ENCODE results near the gene KCNMA1. TPM values are rescaled to one million over a fixed set of nuclear protein-coding genes. Genes with fewer than 3 reads are reported as not detected.

KCNMA1 gene
- total and polyA plus RNA-seq, 10 of the 15 experiments (the other 5 are each of a cell fraction or from before 2014, with no cell fraction given): 8.5 to 77.0 (median 21.3) TPM

DNA sequence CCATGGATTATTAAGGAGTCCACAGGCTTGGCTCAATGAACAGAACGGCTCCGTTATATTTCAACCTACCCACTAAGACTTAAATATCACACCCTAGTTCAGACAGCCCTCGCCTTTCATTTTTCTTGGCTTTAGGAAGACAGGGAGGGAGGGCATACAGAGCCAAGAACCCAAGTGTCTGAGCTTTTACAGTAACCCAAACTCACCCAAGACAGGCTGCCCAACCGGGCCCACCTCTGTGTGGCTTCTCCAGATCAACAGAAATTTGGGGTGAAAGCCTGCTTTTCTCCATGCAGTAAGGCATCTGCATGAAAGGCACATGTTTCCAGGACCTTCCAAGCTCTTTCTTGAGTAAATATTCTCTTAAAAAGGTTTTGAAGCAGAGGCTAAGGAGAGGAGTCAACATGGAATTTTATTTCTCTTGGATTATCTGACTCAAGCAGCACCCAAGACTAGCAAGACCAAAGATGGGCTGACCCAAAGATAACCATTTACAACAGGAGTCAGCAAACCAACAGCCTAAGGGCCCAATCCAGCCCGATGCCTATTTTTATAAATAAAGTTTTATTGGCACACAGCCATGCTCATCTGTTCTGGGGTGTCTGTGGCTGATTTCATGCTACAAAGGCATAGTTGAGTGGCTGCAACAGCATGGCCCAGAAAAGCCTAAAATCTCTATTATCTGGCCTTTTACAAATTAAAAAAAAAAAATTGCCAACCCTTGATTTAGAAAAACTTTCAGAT is 90.1 kb downstream of the KCNMA1 start:
- no TSS peak for BruUV-seq (replicated peaks)
- ChIA-PET CTCF (interaction anchor here (0.8 to 1.3 kb wide), 2 partner anchors 8 to 44 kb away, joined by 3 read pairs; no protein-coding TSS in a partner anchor), POLR2A (no interaction called here), RAD21 (ENCODE audit: unreplicated experiment) (interaction anchor here (1.2 kb wide), 1 partner anchor 86 kb away, joined by 3 read pairs; no protein-coding TSS in a partner anchor), SMC1A (ENCODE audit: uncharacterized antibody, unreplicated experiment) (interaction anchor here (1.3 kb wide), 2 partner anchors 14 to 44 kb away, joined by 3 to 5 read pairs; no protein-coding TSS in a partner anchor)
- Histone ChIP-seq H3K4me3 (no peak overlapping the region), H4K20me1 (ENCODE audit: control insufficient read depth, insufficient read depth) (no peaks in the 10 kb centered on the region), H3K4me2 (ENCODE audit: control insufficient read depth, insufficient read depth) (no peak overlapping the region), H3K36me3 (ENCODE audit: control insufficient read depth in 2 of 2, insufficient read depth in 2 of 2, low read length in 1 of 2) (no peaks in the 10 kb centered on the region; a peak in 1 of 4 replicates), H3K79me2 (ENCODE audit: control insufficient read depth, insufficient read depth, low read length) (no peaks in the 10 kb centered on the region), H3K9me3 (replicated peaks; ENCODE audit: control insufficient read depth, insufficient read depth, low read length) (no peaks in the 10 kb centered on the region), H3K27me3 (replicated peaks in 1 of 2; ENCODE audit: control insufficient read depth in 2 of 2, insufficient read depth in 2 of 2, low read length in 1 of 2) (no peaks in the 10 kb centered on the region), H2AFZ (ENCODE audit: control insufficient read depth, low read depth, low read length) (no peak overlapping the region), H3K27ac (ENCODE audit: control insufficient read depth, insufficient read depth) (no peak overlapping the region), H3K9ac (ENCODE audit: control insufficient read depth, insufficient read depth, low read length) (no peak overlapping the region), H3K4me1 (ENCODE audit: control insufficient read depth, insufficient read depth, low read length) (no peaks in the 10 kb centered on the region)
- 27% methylated on average over 5 of the region's 5 CpGs for WGBS (ENCODE audit: insufficient coverage, insufficient replicate concordance, low lambda C conversion rate, missing lambda C conversion rate)
- intact Hi-C loops (cut with micrococcal nuclease; ENCODE audit: unreplicated experiment): no loop called here
- in situ Hi-C loops (cut with MboI): no loop called here
- no peak for TF ChIP-seq ASH2L (IDR thresholded peaks at IDR 0.05; ENCODE audit: borderline replicate concordance, low read depth)
- TF ChIP-seq, protein P1, sequence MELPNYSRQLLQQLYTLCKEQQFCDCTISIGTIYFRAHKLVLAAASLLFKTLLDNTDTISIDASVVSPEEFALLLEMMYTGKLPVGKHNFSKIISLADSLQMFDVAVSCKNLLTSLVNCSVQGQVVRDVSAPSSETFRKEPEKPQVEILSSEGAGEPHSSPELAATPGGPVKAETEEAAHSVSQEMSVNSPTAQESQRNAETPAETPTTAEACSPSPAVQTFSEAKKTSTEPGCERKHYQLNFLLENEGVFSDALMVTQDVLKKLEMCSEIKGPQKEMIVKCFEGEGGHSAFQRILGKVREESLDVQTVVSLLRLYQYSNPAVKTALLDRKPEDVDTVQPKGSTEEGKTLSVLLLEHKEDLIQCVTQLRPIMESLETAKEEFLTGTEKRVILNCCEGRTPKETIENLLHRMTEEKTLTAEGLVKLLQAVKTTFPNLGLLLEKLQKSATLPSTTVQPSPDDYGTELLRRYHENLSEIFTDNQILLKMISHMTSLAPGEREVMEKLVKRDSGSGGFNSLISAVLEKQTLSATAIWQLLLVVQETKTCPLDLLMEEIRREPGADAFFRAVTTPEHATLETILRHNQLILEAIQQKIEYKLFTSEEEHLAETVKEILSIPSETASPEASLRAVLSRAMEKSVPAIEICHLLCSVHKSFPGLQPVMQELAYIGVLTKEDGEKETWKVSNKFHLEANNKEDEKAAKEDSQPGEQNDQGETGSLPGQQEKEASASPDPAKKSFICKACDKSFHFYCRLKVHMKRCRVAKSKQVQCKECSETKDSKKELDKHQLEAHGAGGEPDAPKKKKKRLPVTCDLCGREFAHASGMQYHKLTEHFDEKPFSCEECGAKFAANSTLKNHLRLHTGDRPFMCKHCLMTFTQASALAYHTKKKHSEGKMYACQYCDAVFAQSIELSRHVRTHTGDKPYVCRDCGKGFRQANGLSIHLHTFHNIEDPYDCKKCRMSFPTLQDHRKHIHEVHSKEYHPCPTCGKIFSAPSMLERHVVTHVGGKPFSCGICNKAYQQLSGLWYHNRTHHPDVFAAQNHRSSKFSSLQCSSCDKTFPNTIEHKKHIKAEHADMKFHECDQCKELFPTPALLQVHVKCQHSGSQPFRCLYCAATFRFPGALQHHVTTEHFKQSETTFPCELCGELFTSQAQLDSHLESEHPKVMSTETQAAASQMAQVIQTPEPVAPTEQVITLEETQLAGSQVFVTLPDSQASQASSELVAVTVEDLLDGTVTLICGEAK (IDR thresholded peaks at IDR 0.05; ENCODE audit: borderline replicate concordance): peak; percentile 80
- TF ChIP-seq GABPA (IDR thresholded peaks at IDR 0.05; ENCODE audit: low read depth): no peak
- FAIRE-seq: no peak
- no peak for DNase-seq (ENCODE audit: low read depth, low spot score)
- ATAC-seq: no peak
